ENCODE results near the gene CAST.

The CAST gene

GRCh38 chr5:96718635-96719077 lies 56.5 kb downstream of the CAST start:
- no peak for TF ChIP-seq EZH2phosphoT487 (IDR thresholded peaks at IDR 0.05; ENCODE audit: borderline replicate concordance, low read length)
- TF ChIP-seq CTCF (IDR thresholded peaks at IDR 0.05; ENCODE audit: low read depth, low read length, poor library complexity, severe bottlenecking) = no peak
- Histone ChIP-seq H3K79me2 (ENCODE audit: control insufficient read depth, low read length) (no peaks in the 10 kb centered on the region), H3K4me3 (ENCODE audit: low read length) (no peak overlapping the region), H3K27me3 (ENCODE audit: control insufficient read depth, low read length) (no peaks in the 10 kb centered on the region), H3K9me3 (ENCODE audit: control insufficient read depth, insufficient read depth, low read length) (no peaks in the 10 kb centered on the region), H3F3A (ENCODE audit: control insufficient read depth, insufficient read depth) (no peaks in the 10 kb centered on the region), H3K4me2 (ENCODE audit: low read length) (no peak overlapping the region), H4K20me1 (ENCODE audit: control insufficient read depth, insufficient read depth, low read depth, low read length) (no peaks in the 10 kb centered on the region), H3K4me1 (ENCODE audit: control insufficient read depth, low read length) (no peaks in the 10 kb centered on the region), H3K27ac (ENCODE audit: low read depth, low read length) (no peak overlapping the region), H3K36me3 (ENCODE audit: control insufficient read depth, low read length) (no peaks in the 10 kb centered on the region), H3K9me2 (replicated peaks; ENCODE audit: control insufficient read depth, low read length) (no peaks in the 10 kb centered on the region)

GRCh38 chr5:96720408-96720807 lies 58.2 kb downstream of the CAST start:
- no peak overlapping the region for H3K4me2 ChIP-seq (ENCODE audit: low read length)
- H3K4me1 ChIP-seq (ENCODE audit: control insufficient read depth, low read length) = no peaks in the 10 kb centered on the region
- no peaks in the 10 kb centered on the region for H3F3A ChIP-seq (ENCODE audit: control insufficient read depth, insufficient read depth)
- H3K27me3 ChIP-seq (ENCODE audit: control insufficient read depth, low read length) = no peaks in the 10 kb centered on the region
- no peaks in the 10 kb centered on the region for H3K36me3 ChIP-seq (ENCODE audit: control insufficient read depth, low read length)
- H4K20me1 ChIP-seq (ENCODE audit: control insufficient read depth, insufficient read depth, low read depth, low read length) = no peaks in the 10 kb centered on the region
- H3K9me2 ChIP-seq (replicated peaks; ENCODE audit: control insufficient read depth, low read length) = no peaks in the 10 kb centered on the region
- TF ChIP-seq EZH2phosphoT487 (IDR thresholded peaks at IDR 0.05; ENCODE audit: borderline replicate concordance, low read length) (no peak), CTCF (IDR thresholded peaks at IDR 0.05; ENCODE audit: low read depth, low read length, poor library complexity, severe bottlenecking) (no peak)
- H3K27ac ChIP-seq (ENCODE audit: low read depth, low read length) = no peak overlapping the region
- no peaks in the 10 kb centered on the region for H3K9me3 ChIP-seq (ENCODE audit: control insufficient read depth, insufficient read depth, low read length)
- H3K4me3 ChIP-seq (ENCODE audit: low read length) = no peak overlapping the region
- no peaks in the 10 kb centered on the region for H3K79me2 ChIP-seq (ENCODE audit: control insufficient read depth, low read length)

- Histone ChIP-seq H3K36me3 (ENCODE audit: control insufficient read depth, low read length) (no peaks in the 10 kb centered on the region), H3K9me3 (ENCODE audit: control insufficient read depth, insufficient read depth, low read length) (no peaks in the 10 kb centered on the region), H4K20me1 (ENCODE audit: control insufficient read depth, insufficient read depth, low read depth, low read length) (no peaks in the 10 kb centered on the region), H3F3A (ENCODE audit: control insufficient read depth, insufficient read depth) (no peaks in the 10 kb centered on the region), H3K9me2 (replicated peaks; ENCODE audit: control insufficient read depth, low read length) (no peaks in the 10 kb centered on the region), H3K27me3 (ENCODE audit: control insufficient read depth, low read length) (no peaks in the 10 kb centered on the region), H3K4me2 (ENCODE audit: low read length) (no peak overlapping the region), H3K27ac (ENCODE audit: low read depth, low read length) (no peak overlapping the region), H3K4me1 (ENCODE audit: control insufficient read depth, low read length) (0 out of 2 replicates have a peak, but pooled peaks cover 2% of the 10 kb centered on the region), H3K79me2 (ENCODE audit: control insufficient read depth, low read length) (no peaks in the 10 kb centered on the region), H3K4me3 (ENCODE audit: low read length) (no peak overlapping the region)
- no peak for TF ChIP-seq CTCF (IDR thresholded peaks at IDR 0.05; ENCODE audit: low read depth, low read length, poor library complexity, severe bottlenecking)
- TF ChIP-seq EZH2phosphoT487 (IDR thresholded peaks at IDR 0.05; ENCODE audit: borderline replicate concordance, low read length) = no peak
Measured at GRCh38 chr5:96721351-96721977, 59.3 kb downstream of the CAST start.
